HG02678 (cell line): ENCODE measurements around the gene ENAM.

Source experiments
- ATAC-seq: cut with Tn5 transposase; IDR thresholded peaks from one replicate; pipeline ENCODE4 v1.9.1; 2021; ENCODE audit warnings: mild to moderate bottlenecking, moderate library complexity; ENCODE audit not compliant: unreplicated experiment

Gene ENAM

GRCh38 chr4:70628444-70628843 is at the start of gene ENAM:
Gene ENAM (plus strand): TSS chr4:70628744. CDS start chr4:70629501, 757 bp downstream.
- no peak for ATAC-seq

GRCh38 chr4:70581980-70582379 is 46.6 kb upstream of the ENAM start:
- no peak for ATAC-seq

GRCh38 chr4:70583952-70584834 is 44.4 kb upstream of the ENAM start:
- no peak for ATAC-seq

- ATAC-seq: no peak
Observed at GRCh38 chr4:70586841-70587240, 41.7 kb upstream of the ENAM start.

- peak; percentile 98 for ATAC-seq
Observed at GRCh38 chr4:70589785-70590184, 38.8 kb upstream of the ENAM start.

- no peak for ATAC-seq
Observed at GRCh38 chr4:70591955-70592582, 36.5 kb upstream of the ENAM start, which contains the start of gene AMBN. Gene AMBN (plus strand): TSS chr4:70592256. CDS start chr4:70592359, 103 bp downstream.

- ATAC-seq: no peak
Observed at GRCh38 chr4:70594196-70594595, 34.3 kb upstream of the ENAM start.

GRCh38 chr4:70600305-70600704 is 28.2 kb upstream of the ENAM start:
- ATAC-seq: no peak

GRCh38 chr4:70600977-70601376 is 27.6 kb upstream of the ENAM start:
- ATAC-seq: no peak

GRCh38 chr4:70601422-70602039 is 27.0 kb upstream of the ENAM start:
- ATAC-seq: peak; percentile 98

GRCh38 chr4:70603856-70604255 is 24.7 kb upstream of the ENAM start:
- ATAC-seq: no peak

GRCh38 chr4:70606459-70606858 is 22.1 kb upstream of the ENAM start:
- ATAC-seq: no peak

- no peak for ATAC-seq
Observed at GRCh38 chr4:70607334-70607853, 21.1 kb upstream of the ENAM start.

- ATAC-seq: no peak
Observed at GRCh38 chr4:70608324-70608723, 20.2 kb upstream of the ENAM start.

GRCh38 chr4:70613306-70614183 is 15.0 kb upstream of the ENAM start:
- peak; percentile 69 for ATAC-seq

- no peak for ATAC-seq
Observed at GRCh38 chr4:70614184-70614555, 14.4 kb upstream of the ENAM start.

- ATAC-seq: no peak
Observed at GRCh38 chr4:70619288-70619687, 9.3 kb upstream of the ENAM start.

- ATAC-seq: no peak
Observed at GRCh38 chr4:70619778-70620177, 8.8 kb upstream of the ENAM start.

- ATAC-seq: no peak
Observed at GRCh38 chr4:70623323-70623722, 5.2 kb upstream of the ENAM start.

GRCh38 chr4:70624226-70624793 is 4.2 kb upstream of the ENAM start:
- no peak for ATAC-seq
